ENCODE results near the gene SLC5A10.
"Not testable (repeated sequence)": the region's sequence is repeated elsewhere in the genome, so short reads cannot be mapped to it uniquely, and the experiment has no call there.

Gene SLC5A10

GRCh38 chr17:19038007-19038406, 86.0 kb downstream of the SLC5A10 start:
- H3K4me3 ChIP-seq (replicated peaks; ENCODE audit: low read depth, low read length); DNase-seq (ENCODE audit: low read depth): not testable (repeated sequence)

- DNase-seq (ENCODE audit: low read depth); H3K4me3 ChIP-seq (replicated peaks; ENCODE audit: low read depth, low read length): not testable (repeated sequence)
Measured at GRCh38 chr17:19038730-19039129, 86.8 kb downstream of the SLC5A10 start.

- not testable (repeated sequence) for DNase-seq (ENCODE audit: low read depth); H3K4me3 ChIP-seq (replicated peaks; ENCODE audit: low read depth, low read length)
Measured at GRCh38 chr17:19040350-19040749, 88.4 kb downstream of the SLC5A10 start.

GRCh38 chr17:19041871-19042270, 89.9 kb downstream of the SLC5A10 start:
- not testable (repeated sequence) for DNase-seq (ENCODE audit: low read depth); H3K4me3 ChIP-seq (replicated peaks; ENCODE audit: low read depth, low read length)

GRCh38 chr17:19042369-19042768, 90.4 kb downstream of the SLC5A10 start:
- DNase-seq (ENCODE audit: low read depth); H3K4me3 ChIP-seq (replicated peaks; ENCODE audit: low read depth, low read length): not testable (repeated sequence)

GRCh38 chr17:19043032-19043431, 91.1 kb downstream of the SLC5A10 start:
- not testable (repeated sequence) for H3K4me3 ChIP-seq (replicated peaks; ENCODE audit: low read depth, low read length); DNase-seq (ENCODE audit: low read depth)

GRCh38 chr17:19044643-19045042, 92.7 kb downstream of the SLC5A10 start:
- DNase-seq (ENCODE audit: low read depth), result not testable (repeated sequence)

GRCh38 chr17:19046782-19047375, 94.9 kb downstream of the SLC5A10 start, which contains the start of gene GRAP:
Gene GRAP (minus strand): TSS chr17:19046957. CDS start chr17:19046926, 31 bp downstream.
- H3K4me3 ChIP-seq (replicated peaks; ENCODE audit: low read depth, low read length); DNase-seq (ENCODE audit: low read depth): not testable (repeated sequence)

More at GRCh38 chr17:19044643-19045042, 92.7 kb downstream of the SLC5A10 start:
- not testable (repeated sequence) for H3K4me3 ChIP-seq (replicated peaks; ENCODE audit: low read depth, low read length)

- DNase-seq (ENCODE audit: low read depth); H3K4me3 ChIP-seq (replicated peaks; ENCODE audit: low read depth, low read length): not testable (repeated sequence)
Measured at GRCh38 chr17:19047510-19047909, 95.5 kb downstream of the SLC5A10 start.

- not testable (repeated sequence) for DNase-seq (ENCODE audit: low read depth); H3K4me3 ChIP-seq (replicated peaks; ENCODE audit: low read depth, low read length)
Measured at GRCh38 chr17:19048826-19049225, 96.9 kb downstream of the SLC5A10 start.

GRCh38 chr17:19055447-19055846, 103.5 kb downstream of the SLC5A10 start:
- not testable (repeated sequence) for H3K4me3 ChIP-seq (replicated peaks; ENCODE audit: low read depth, low read length); DNase-seq (ENCODE audit: low read depth)

- not testable (repeated sequence) for H3K4me3 ChIP-seq (replicated peaks; ENCODE audit: low read depth, low read length); DNase-seq (ENCODE audit: low read depth)
Measured at GRCh38 chr17:19062009-19062717, 110.2 kb downstream of the SLC5A10 start.

GRCh38 chr17:19062718-19063325, 110.9 kb downstream of the SLC5A10 start:
- DNase-seq (ENCODE audit: low read depth); H3K4me3 ChIP-seq (replicated peaks; ENCODE audit: low read depth, low read length): not testable (repeated sequence)

GRCh38 chr17:19063326-19063956, 111.5 kb downstream of the SLC5A10 start:
- DNase-seq (ENCODE audit: low read depth); H3K4me3 ChIP-seq (replicated peaks; ENCODE audit: low read depth, low read length): not testable (repeated sequence)

- not testable (repeated sequence) for H3K4me3 ChIP-seq (replicated peaks; ENCODE audit: low read depth, low read length); DNase-seq (ENCODE audit: low read depth)
Measured at GRCh38 chr17:19064378-19064777, 112.4 kb downstream of the SLC5A10 start.

GRCh38 chr17:19070318-19071168, 118.6 kb downstream of the SLC5A10 start:
- H3K4me3 ChIP-seq (replicated peaks; ENCODE audit: low read depth, low read length); DNase-seq (ENCODE audit: low read depth): not testable (repeated sequence)
